Non-pigmented ciliary epithelial cell (primary cell): ENCODE results near the gene MEX3C.

ENCODE experiments used
- DNase-seq: peaks from one replicate; pipeline ENCODE4 v3.0.0-alpha.2; 2010; ENCODE audit warnings: low read depth

Gene MEX3C

DNA sequence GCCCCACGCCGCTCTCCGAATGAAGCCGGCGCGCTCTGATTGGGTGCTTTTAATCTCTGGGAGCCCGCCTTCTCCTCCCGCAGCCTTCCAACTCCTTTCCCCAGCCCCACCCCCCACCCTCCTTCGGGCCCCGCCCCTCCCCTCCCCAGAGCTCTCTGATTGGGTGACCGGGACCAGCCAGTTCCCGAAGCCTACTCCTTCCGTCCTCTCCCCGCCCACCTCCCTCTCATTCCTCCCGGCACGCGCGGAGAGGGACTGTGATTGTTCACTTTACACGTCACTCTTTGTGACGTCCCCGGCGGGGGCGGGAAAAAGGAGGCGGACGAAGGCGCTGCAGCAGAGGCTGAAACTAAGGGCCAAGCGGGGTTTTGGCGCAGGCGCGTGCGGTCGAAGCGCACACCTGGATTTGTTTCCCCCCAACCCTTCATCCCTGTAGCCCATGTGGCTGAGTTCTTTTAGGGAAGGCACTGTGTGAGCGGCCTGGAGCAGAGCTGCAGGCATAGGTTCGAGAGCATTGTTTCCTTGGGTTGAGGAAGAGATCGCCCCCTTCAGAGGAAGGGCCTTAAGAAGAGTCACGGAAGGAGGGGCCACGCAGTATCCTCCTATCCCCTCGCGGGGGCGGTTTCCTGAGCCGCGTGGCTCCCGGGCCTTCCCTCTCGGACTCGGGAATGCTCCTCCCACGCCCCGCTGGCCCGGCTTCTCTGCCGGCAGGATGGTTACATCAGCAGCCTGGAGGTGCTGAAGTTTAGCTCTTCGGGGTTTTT is at the start of gene MEX3C:
Gene MEX3C (minus strand): TSS at position 21 of the 764 bp plus-strand sequence. CDS start 361 bp downstream, outside the sequence.
- DNase-seq, result peak; percentile 95

DNA sequence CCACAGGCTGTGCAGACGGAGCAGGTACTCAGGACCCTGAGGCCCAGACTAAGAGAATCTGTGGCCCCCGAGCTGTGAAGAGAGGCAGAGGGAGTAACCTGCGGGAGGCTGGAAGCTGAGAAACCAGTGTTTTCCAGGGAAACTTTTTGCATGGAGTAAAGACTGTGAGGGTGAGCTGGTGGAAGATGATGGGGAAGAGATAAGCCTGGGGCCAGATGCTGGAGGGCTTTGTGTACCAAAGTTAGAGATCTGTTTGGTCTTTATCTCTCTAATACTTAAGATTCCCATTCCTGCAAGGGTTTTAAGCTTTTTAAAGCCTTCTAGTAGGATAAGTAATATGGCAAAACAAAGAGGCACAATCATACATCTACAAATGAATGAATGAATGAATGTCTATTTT is 43.7 kb upstream of the MEX3C start:
- no peak for DNase-seq

GRCh38 chr18:51236225-51236624 is 38.7 kb upstream of the MEX3C start:
- peak; percentile 22 for DNase-seq

- DNase-seq, result no peak
These were observed 37.7 kb upstream of the MEX3C start for GRCh38 chr18:51235009-51235789.

- DNase-seq, result no peak
These were observed 36.9 kb upstream of the MEX3C start for GRCh38 chr18:51234117-51235008.

DNA sequence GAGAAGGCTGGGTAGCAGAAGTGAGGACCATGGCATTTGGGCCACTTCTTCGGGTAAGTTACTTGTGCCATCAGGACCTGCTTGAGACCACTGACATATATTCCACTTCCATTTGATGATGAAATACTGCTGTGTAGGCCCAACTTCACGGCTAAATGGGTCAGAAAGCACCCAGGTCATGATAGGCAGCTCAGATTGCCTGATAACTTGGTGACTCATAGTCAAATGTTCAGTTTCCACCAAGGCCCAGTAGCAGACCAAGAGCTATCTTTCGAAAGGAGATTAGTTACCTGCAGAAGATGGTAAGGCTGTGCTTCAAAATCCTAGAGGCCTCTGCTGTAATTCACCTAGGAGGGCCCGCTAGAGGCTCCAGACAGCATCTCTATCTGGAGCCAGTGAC is 31.8 kb upstream of the MEX3C start:
- no peak for DNase-seq

DNA sequence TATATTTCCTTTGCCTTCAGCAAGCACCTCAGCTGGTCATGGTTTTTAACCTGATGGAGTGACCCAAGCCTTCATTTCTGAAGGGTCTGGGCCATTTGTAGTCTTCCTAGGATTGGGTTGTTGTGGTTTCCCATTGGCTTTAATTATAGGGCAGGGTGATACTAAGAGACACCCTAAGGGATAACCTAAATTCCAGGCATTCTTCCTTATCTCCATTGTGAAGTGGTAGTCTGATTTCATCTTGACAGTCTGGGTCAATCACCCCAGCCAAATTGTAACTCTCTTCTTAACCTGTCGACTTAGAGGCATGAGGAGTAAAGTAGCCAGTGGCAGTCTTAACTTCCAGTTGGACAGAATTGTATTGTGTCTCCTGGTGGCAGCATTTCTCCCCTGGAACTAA is 30.2 kb upstream of the MEX3C start:
- DNase-seq, result no peak

- no peak for DNase-seq
These were observed 29.3 kb upstream of the MEX3C start for GRCh38 chr18:51226587-51227350.

GRCh38 chr18:51226068-51226467 is 28.6 kb upstream of the MEX3C start:
- no peak for DNase-seq

- no peak for DNase-seq
These were observed 15.1 kb upstream of the MEX3C start for GRCh38 chr18:51212606-51213005.

- DNase-seq, result peak; percentile 74
These were observed 14.1 kb upstream of the MEX3C start for GRCh38 chr18:51211552-51211951.

- no peak for DNase-seq
These were observed 445 bp downstream of the MEX3C start for GRCh38 chr18:51196811-51197660.

GRCh38 chr18:51196118-51196810 is 1.2 kb downstream of the MEX3C start:
- DNase-seq, result no peak

DNA sequence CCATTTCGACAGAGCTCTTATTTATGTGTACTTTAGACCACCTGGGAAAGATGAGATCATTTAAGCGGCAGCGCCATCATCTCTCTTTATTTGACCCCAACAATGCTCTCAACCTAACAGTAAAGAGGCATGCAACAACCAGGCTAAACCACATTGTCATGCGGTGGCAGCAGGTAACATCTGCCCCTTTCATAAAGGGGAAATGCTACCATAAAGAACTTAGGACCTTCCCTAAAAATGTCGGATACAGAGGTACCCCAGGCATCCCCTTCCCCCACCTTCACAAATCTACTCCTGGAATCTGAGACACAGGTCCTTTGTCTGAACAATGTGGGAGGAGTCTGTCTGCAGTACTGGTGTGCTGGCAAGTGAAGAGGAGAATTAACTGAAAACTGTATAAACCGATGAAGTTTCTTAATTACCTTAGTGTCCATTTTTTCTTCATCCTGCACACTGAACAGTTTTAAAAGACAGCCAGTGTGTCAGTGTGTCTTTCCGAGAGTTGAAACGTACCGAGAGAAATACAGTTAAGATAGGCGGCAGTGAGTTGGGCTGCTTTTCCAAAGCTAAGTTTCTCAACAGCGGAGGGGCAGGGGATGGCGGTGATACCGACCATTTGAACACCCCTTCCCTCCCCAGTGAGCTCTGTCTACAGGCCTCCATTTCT is 1.9 kb downstream of the MEX3C start:
- DNase-seq, result peak; percentile 38

DNA sequence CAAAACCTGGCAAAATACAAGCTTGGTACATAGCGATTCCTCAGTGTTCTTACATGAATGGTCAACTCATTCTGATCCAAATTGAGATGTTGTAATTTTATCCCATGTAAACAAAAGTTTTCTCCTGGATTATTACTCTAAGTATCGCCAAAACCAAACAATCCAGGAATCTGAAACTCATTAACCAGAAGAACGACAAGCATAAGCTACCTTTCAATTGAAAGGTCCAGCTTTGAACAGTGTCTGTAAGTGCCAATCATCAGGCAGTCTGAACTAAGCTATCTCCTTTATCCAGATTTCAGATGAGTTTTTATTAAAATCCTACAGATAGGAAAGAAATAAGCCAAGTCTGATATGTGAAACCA is 2.4 kb downstream of the MEX3C start:
- DNase-seq, result no peak

- no peak for DNase-seq
These were observed 2.9 kb downstream of the MEX3C start for GRCh38 chr18:51194604-51195003.

DNA sequence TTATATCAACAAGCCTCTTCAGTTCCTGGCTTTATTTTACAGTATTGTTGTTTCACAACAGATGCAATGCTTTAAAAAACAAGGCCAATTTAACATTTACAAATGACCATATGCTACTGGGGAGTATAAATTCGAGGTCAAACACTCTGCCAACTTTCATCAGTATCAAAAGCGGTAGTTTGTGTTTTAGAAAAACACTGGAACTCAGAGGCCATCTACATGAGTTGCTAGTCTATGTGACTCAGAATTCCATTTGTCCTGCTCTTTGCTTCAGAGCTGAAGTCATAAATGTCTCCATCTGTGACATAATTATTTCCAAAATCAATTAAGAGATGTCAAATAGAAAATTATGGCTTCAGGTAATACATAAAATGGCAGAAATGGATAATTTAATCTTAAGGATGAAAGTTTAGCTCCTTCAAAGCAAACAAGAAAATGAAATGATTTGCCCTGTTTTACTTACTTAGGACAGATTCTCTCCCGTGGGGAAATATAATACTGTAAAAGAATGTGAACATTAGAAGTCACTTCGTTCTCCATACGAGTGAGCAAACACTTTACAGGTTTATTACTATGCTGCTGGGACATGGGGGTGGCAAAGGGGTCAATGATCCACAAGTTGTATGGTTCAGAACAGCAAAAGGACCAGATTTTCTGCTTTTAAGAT is 3.7 kb downstream of the MEX3C start:
- no peak for DNase-seq

- DNase-seq, result no peak
These were observed 4.8 kb downstream of the MEX3C start for GRCh38 chr18:51192696-51193095.

GRCh38 chr18:51192026-51192425 is 5.5 kb downstream of the MEX3C start:
- DNase-seq, result no peak
